ENCODE data around the gene C1QTNF6. TPM values are rescaled to one million over a fixed set of nuclear protein-coding genes. Genes with fewer than 3 reads are reported as not detected.

The C1QTNF6 gene
- total RNA-seq, 1 donor from 2014 or later, result 6.0 TPM

GRCh38 chr22:37156686-37157435 lies 31.2 kb downstream of the C1QTNF6 start:
- no peak overlapping the region for H3K4me3 Mint-ChIP-seq (ENCODE audit: unreplicated experiment)
- peaks cover 8% of the 10 kb centered on the region for H3K9me3 ChIP-seq (ENCODE audit: insufficient read depth, low read depth, low read length)
- peaks cover 11% of the 10 kb centered on the region for H3K27me3 ChIP-seq (ENCODE audit: insufficient read depth, low read length)
- no peak overlapping the region for H3K4me3 ChIP-seq (ENCODE audit: insufficient read depth, low read depth, low read length)
- H3K27ac Mint-ChIP-seq (ENCODE audit: unreplicated experiment), result peak overlapping the region; percentile 47
- no peaks in the 10 kb centered on the region for H4K20me1 ChIP-seq (ENCODE audit: insufficient read depth, low read length)
- H3K79me2 ChIP-seq (ENCODE audit: insufficient read depth, low read length), result no peaks in the 10 kb centered on the region
- no peak overlapping the region for H3K4me2 ChIP-seq (ENCODE audit: low read length)
- H3K36me3 ChIP-seq (ENCODE audit: insufficient read depth, low read length), result no peaks in the 10 kb centered on the region
- H3K27ac ChIP-seq (ENCODE audit: low read depth, low read length), result no peak overlapping the region
- peaks cover 6% of the 10 kb centered on the region for H3K36me3 Mint-ChIP-seq (ENCODE audit: low read depth, unreplicated experiment)
- TF ChIP-seq EZH2 (IDR thresholded peaks at IDR 0.05; ENCODE audit: insufficient read depth, low read length) (no peak), CTCF (IDR thresholded peaks at IDR 0.05; ENCODE audit: insufficient read depth, low read depth, low read length) (no peak)
- H3K9me3 Mint-ChIP-seq (ENCODE audit: unreplicated experiment), result peaks cover 13% of the 10 kb centered on the region
- H3K4me1 Mint-ChIP-seq (ENCODE audit: low read depth, unreplicated experiment), result peaks cover 3% of the 10 kb centered on the region
- FAIRE-seq, result no peak
- peaks cover 7% of the 10 kb centered on the region for H3K4me1 ChIP-seq (ENCODE audit: insufficient read depth, low read length)
- no peak overlapping the region for H3K9ac ChIP-seq (ENCODE audit: low read length)
- no peak for DNase-seq (ENCODE audit: low read depth)
- peaks cover 45% of the 10 kb centered on the region for H3K27me3 Mint-ChIP-seq (ENCODE audit: low read depth, unreplicated experiment)
- no peak overlapping the region for H2AFZ ChIP-seq (ENCODE audit: low read depth, low read length)

- no peak overlapping the region for H2AFZ ChIP-seq (ENCODE audit: low read depth, low read length)
- H3K27me3 ChIP-seq (ENCODE audit: insufficient read depth, low read length), result peaks cover 11% of the 10 kb centered on the region
- no peak overlapping the region for H3K9ac ChIP-seq (ENCODE audit: low read length)
- H3K27ac Mint-ChIP-seq (ENCODE audit: unreplicated experiment), result no peak overlapping the region
- no peak for TF ChIP-seq EZH2 (IDR thresholded peaks at IDR 0.05; ENCODE audit: insufficient read depth, low read length)
- no peak for TF ChIP-seq CTCF (IDR thresholded peaks at IDR 0.05; ENCODE audit: insufficient read depth, low read depth, low read length)
- FAIRE-seq, result no peak
- H3K27ac ChIP-seq (ENCODE audit: low read depth, low read length), result no peak overlapping the region
- H3K4me2 ChIP-seq (ENCODE audit: low read length), result no peak overlapping the region
- peaks cover 3% of the 10 kb centered on the region for H3K4me1 Mint-ChIP-seq (ENCODE audit: low read depth, unreplicated experiment)
- peaks cover 13% of the 10 kb centered on the region for H3K9me3 Mint-ChIP-seq (ENCODE audit: unreplicated experiment)
- H3K9me3 ChIP-seq (ENCODE audit: insufficient read depth, low read depth, low read length), result peaks cover 5% of the 10 kb centered on the region
- no peak overlapping the region for H3K4me3 ChIP-seq (ENCODE audit: insufficient read depth, low read depth, low read length)
- H3K79me2 ChIP-seq (ENCODE audit: insufficient read depth, low read length), result no peaks in the 10 kb centered on the region
- H3K4me1 ChIP-seq (ENCODE audit: insufficient read depth, low read length), result peaks cover 7% of the 10 kb centered on the region
- no peak overlapping the region for H3K4me3 Mint-ChIP-seq (ENCODE audit: unreplicated experiment)
- no peaks in the 10 kb centered on the region for H4K20me1 ChIP-seq (ENCODE audit: insufficient read depth, low read length)
- H3K36me3 ChIP-seq (ENCODE audit: insufficient read depth, low read length), result no peaks in the 10 kb centered on the region
- peaks cover 6% of the 10 kb centered on the region for H3K36me3 Mint-ChIP-seq (ENCODE audit: low read depth, unreplicated experiment)
- DNase-seq (ENCODE audit: low read depth), result no peak
- H3K27me3 Mint-ChIP-seq (ENCODE audit: low read depth, unreplicated experiment), result peaks cover 45% of the 10 kb centered on the region
Measured at GRCh38 chr22:37155971-37156370, 32.1 kb downstream of the C1QTNF6 start.

Measured in astrocyte (in vitro differentiated cells and primary cell).